AG09319 (cell line): Measurements from ENCODE around the gene COL5A2.

Source experiments
- DNase-seq: peaks from one replicate; pipeline ENCODE4 v3.0.0-alpha.2; 2010; ENCODE audit warnings: low read depth; ENCODE audit errors: extremely low read depth
- TF ChIP-seq, protein P1 (sequence below): IDR thresholded peaks from 2 replicates; pipeline ENCODE4 v1.5.1; 2011; ENCODE audit warnings: low read depth, mild to moderate bottlenecking, inconsistent platforms, low read length, moderate library complexity

The COL5A2 gene

GRCh38 chr2:189012351-189012750, 167.2 kb downstream of the COL5A2 start:
- DNase-seq: no peak
- TF ChIP-seq, protein P1, sequence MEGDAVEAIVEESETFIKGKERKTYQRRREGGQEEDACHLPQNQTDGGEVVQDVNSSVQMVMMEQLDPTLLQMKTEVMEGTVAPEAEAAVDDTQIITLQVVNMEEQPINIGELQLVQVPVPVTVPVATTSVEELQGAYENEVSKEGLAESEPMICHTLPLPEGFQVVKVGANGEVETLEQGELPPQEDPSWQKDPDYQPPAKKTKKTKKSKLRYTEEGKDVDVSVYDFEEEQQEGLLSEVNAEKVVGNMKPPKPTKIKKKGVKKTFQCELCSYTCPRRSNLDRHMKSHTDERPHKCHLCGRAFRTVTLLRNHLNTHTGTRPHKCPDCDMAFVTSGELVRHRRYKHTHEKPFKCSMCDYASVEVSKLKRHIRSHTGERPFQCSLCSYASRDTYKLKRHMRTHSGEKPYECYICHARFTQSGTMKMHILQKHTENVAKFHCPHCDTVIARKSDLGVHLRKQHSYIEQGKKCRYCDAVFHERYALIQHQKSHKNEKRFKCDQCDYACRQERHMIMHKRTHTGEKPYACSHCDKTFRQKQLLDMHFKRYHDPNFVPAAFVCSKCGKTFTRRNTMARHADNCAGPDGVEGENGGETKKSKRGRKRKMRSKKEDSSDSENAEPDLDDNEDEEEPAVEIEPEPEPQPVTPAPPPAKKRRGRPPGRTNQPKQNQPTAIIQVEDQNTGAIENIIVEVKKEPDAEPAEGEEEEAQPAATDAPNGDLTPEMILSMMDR: no peak

DNA sequence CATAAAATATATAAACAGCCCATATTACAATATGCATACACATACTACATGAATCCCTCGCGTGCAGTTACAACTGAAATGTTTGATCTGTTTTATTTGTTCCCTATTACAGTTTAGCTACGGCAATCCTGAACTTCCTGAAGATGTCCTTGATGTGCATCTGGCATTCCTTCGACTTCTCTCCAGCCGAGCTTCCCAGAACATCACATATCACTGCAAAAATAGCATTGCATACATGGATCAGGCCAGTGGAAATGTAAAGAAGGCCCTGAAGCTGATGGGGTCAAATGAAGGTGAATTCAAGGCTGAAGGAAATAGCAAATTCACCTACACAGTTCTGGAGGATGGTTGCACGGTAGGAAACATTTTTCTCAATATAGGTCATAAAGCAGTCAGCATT, 169.0 kb downstream of the COL5A2 start:
- TF ChIP-seq, protein P1: no peak
- no peak for DNase-seq

- DNase-seq: no peak
- TF ChIP-seq, protein P1: no peak
Observed at GRCh38 chr2:189008555-189009262, 170.9 kb downstream of the COL5A2 start.

DNA sequence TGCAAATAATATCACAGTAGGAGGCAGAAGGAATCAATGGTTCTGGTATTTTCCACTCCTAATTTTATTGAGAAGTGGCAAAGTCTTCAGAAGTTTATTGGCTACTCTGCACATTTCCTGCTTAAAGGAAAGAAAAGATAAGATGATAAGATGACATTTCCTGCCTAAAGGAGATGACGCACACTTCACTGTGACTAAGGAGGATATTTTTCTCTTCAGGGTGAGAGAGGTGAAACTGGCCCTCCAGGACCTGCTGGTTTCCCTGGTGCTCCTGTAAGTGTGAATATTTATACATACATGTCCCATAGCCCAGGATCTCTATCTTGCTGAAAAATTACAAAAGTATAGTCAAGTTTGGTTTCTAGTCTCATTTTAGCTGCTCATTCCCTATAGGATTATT, 177.5 kb downstream of the COL5A2 start:
- TF ChIP-seq, protein P1: no peak

GRCh38 chr2:189000221-189000620, 179.3 kb downstream of the COL5A2 start:
- TF ChIP-seq, protein P1: no peak
- no peak for DNase-seq

More for the DNA sequence above, 177.5 kb downstream of the COL5A2 start:
- DNase-seq: no peak

DNA sequence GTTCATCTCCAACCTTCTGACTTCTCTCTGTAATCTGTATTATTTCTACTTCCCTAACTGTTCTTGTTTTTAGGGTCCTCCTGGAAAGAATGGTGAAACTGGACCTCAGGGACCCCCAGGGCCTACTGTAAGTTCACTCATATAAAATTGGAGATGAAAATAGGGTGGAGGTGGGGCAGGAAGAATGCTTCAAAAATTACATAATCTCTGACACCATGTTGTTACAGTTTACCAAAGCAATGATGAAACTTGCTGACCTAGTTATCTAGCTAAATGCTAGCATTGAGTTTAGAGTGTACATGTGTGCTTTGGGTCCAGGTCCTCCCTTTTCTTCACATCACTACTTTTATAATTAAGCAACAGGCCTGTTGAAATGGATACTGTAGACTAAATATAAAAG, 182.3 kb downstream of the COL5A2 start:
- TF ChIP-seq, protein P1: no peak
- DNase-seq: no peak

DNA sequence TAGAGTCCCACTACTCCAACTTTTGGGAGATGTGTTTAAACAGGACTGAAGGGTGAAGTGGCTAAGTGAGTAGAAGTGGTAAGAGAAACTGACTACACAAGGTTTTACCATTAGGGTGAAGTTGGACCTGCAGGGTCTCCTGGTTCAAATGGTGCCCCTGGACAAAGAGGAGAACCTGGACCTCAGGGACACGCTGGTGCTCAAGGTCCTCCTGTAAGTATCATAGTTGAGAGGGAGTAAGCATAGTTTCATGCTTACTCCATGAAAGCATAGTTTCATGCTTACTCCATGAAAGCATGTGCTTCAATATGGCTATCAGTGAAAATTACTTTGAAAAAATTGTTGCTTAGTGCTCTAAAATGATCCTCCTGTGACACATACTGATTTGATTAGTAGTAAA, 186.3 kb downstream of the COL5A2 start:
- DNase-seq: no peak
- TF ChIP-seq, protein P1: no peak
